ENCODE measurements around the gene GFER.

GFER gene

DNA sequence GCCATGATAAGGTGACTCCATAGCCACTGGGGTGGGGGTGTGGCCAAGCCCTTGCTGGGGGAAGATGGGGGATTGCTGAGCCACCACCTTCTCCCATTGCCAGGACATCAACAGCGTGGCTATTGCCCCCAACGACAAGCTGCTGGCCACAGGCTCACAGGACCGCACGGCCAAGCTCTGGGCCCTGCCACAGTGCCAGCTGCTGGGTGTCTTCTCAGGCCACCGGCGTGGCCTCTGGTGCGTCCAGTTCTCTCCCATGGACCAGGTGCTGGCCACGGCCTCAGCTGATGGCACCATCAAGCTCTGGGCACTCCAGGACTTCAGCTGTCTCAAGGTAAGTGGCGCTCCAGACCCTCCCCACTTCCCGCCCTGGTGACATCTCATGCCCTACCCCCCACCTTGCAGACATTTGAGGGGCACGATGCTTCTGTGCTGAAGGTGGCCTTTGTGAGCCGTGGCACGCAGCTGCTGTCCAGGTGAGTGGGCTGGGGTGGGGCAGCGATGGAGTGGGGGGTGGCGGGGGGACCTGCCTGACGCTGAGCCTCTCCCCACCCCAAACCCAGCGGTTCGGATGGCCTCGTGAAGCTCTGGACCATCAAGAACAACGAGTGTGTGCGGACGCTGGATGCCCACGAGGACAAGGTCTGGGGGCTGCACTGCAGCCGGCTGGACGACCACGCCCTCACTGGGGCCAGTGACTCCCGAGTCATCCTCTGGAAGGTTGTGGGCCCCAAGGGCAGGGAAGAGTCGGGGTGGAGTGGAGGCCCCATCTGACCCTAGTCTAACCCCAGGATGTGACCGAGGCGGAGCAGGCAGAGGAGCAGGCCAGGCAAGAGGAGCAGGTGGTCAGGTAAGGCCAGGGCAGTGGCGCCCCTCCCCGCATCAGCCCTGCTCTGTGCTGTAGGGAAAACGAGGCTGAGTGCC, 6.8 kb upstream of the GFER start:
- TF ChIP-seq CREB1 (IDR thresholded peaks at IDR 0.05; ENCODE audit: low read depth) (no peak), RAD21 (IDR thresholded peaks at IDR 0.05; ENCODE audit: low read depth) (no peak), CEBPB (IDR thresholded peaks at IDR 0.05) (no peak), NFIC (IDR thresholded peaks at IDR 0.05) (no peak), ZBTB7A (IDR thresholded peaks at IDR 0.05; ENCODE audit: low read depth) (no peak), TCF12 (IDR thresholded peaks at IDR 0.05; ENCODE audit: low read depth) (no peak), TAF1 (IDR thresholded peaks at IDR 0.05; ENCODE audit: low read depth) (no peak), EP300 (IDR thresholded peaks at IDR 0.05; ENCODE audit: borderline replicate concordance) (no peak), YY1 (IDR thresholded peaks at IDR 0.05; ENCODE audit: low read depth) (no peak), TEAD4 (IDR thresholded peaks at IDR 0.05) (no peak), EGR1 (IDR thresholded peaks at IDR 0.05) (no peak), FOXM1 (IDR thresholded peaks at IDR 0.05; ENCODE audit: borderline replicate concordance, low read depth) (no peak)
- TF ChIP-seq, protein P1, sequence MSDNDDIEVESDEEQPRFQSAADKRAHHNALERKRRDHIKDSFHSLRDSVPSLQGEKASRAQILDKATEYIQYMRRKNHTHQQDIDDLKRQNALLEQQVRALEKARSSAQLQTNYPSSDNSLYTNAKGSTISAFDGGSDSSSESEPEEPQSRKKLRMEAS (IDR thresholded peaks at IDR 0.05): no peak
- TF ChIP-seq, protein P2, sequence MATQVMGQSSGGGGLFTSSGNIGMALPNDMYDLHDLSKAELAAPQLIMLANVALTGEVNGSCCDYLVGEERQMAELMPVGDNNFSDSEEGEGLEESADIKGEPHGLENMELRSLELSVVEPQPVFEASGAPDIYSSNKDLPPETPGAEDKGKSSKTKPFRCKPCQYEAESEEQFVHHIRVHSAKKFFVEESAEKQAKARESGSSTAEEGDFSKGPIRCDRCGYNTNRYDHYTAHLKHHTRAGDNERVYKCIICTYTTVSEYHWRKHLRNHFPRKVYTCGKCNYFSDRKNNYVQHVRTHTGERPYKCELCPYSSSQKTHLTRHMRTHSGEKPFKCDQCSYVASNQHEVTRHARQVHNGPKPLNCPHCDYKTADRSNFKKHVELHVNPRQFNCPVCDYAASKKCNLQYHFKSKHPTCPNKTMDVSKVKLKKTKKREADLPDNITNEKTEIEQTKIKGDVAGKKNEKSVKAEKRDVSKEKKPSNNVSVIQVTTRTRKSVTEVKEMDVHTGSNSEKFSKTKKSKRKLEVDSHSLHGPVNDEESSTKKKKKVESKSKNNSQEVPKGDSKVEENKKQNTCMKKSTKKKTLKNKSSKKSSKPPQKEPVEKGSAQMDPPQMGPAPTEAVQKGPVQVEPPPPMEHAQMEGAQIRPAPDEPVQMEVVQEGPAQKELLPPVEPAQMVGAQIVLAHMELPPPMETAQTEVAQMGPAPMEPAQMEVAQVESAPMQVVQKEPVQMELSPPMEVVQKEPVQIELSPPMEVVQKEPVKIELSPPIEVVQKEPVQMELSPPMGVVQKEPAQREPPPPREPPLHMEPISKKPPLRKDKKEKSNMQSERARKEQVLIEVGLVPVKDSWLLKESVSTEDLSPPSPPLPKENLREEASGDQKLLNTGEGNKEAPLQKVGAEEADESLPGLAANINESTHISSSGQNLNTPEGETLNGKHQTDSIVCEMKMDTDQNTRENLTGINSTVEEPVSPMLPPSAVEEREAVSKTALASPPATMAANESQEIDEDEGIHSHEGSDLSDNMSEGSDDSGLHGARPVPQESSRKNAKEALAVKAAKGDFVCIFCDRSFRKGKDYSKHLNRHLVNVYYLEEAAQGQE (IDR thresholded peaks at IDR 0.05; ENCODE audit: low read depth): no peak

DNA sequence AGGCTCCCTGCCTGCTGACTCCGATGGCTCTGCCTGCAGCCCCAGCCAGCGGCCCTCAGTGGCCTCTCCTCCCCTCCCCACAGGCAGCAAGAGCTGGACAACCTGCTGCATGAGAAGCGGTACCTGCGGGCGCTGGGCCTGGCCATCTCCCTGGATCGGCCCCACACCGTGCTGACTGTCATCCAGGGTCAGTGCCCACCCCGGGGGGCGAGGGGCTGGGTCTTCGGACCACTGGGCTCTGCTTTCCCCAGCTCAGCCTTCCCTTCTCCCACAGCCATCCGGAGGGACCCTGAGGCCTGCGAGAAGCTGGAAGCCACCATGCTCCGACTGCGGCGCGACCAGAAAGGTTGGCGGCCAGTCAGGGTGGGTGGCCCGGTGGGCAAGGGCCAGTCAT, 6.1 kb upstream of the GFER start:
- TF ChIP-seq RAD21 (IDR thresholded peaks at IDR 0.05; ENCODE audit: low read depth) (no peak), TAF1 (IDR thresholded peaks at IDR 0.05; ENCODE audit: low read depth) (no peak), ZBTB7A (IDR thresholded peaks at IDR 0.05; ENCODE audit: low read depth) (peak; percentile 64; the same call in 1 of the 2 replicates)
- TF ChIP-seq, protein P1 (IDR thresholded peaks at IDR 0.05): no peak

- TF ChIP-seq CREB1 (IDR thresholded peaks at IDR 0.05; ENCODE audit: low read depth) (no peak), NFIC (IDR thresholded peaks at IDR 0.05) (peak; percentile 32; the same call in 1 of the 2 replicates)
These were observed 5.4 kb upstream of the GFER start for GRCh38 chr16:1978476-1979120.

- TF ChIP-seq EGR1 (IDR thresholded peaks at IDR 0.05) (peak; percentile 35; the same call in 1 of the 2 replicates), CREB1 (IDR thresholded peaks at IDR 0.05; ENCODE audit: low read depth) (peak; percentile 54), FOXM1 (IDR thresholded peaks at IDR 0.05; ENCODE audit: borderline replicate concordance, low read depth) (no peak), TCF12 (IDR thresholded peaks at IDR 0.05; ENCODE audit: low read depth) (0 out of 2 replicates have a peak, but pooled peaks have one; percentile 47), TEAD4 (IDR thresholded peaks at IDR 0.05) (peak; percentile 16)
- TF ChIP-seq, protein P1 (IDR thresholded peaks at IDR 0.05): peak; percentile 72; the same call in 1 of the 2 replicates
These were observed 4.5 kb upstream of the GFER start for GRCh38 chr16:1979271-1980029.

DNA sequence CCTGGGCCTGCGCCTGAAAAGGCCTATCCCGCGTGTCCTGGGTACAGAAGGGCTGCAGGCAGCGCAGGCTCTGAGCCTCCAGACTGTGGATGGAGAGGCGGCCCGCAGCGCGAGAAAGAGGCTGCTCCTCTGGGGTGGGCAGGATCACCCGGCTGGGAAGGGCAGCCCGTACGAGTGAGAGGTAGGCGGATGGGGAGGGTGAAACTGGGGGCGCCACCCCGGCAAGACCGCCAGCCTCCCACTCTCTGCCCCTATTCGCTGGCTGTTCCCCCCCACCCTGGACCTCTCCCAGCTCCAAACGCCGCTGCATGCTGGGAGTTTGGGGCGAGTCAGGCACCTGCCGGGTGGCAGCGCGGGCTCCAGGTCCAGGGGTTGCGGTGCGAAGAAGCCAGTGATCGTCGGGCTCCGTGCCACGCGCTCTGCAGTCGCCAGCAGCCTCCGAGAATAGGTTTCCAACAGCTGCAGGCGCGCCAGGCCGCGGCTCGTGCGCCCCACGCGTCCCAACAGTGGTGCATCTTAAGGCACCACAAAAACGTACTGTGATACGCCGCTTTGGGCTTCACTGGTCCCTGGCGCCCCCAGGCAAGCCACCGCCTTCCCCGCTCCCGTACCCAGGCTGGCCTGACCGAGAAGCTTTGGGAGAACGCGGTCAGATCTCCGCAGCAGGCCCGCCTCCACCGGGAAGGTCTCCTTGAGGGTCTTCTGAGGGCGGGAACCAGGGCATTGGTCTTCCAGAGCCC, 3.8 kb upstream of the GFER start:
- TF ChIP-seq RAD21 (IDR thresholded peaks at IDR 0.05; ENCODE audit: low read depth) (no peak), ZBTB7A (IDR thresholded peaks at IDR 0.05; ENCODE audit: low read depth) (no peak), TAF1 (IDR thresholded peaks at IDR 0.05; ENCODE audit: low read depth) (no peak), EP300 (IDR thresholded peaks at IDR 0.05; ENCODE audit: borderline replicate concordance) (no peak), CREB1 (IDR thresholded peaks at IDR 0.05; ENCODE audit: low read depth) (no peak), USF1 (IDR thresholded peaks at IDR 0.05) (no peak), EGR1 (IDR thresholded peaks at IDR 0.05) (no peak), YY1 (IDR thresholded peaks at IDR 0.05; ENCODE audit: low read depth) (no peak), TCF12 (IDR thresholded peaks at IDR 0.05; ENCODE audit: low read depth) (no peak), FOXM1 (IDR thresholded peaks at IDR 0.05; ENCODE audit: borderline replicate concordance, low read depth) (no peak), NFIC (IDR thresholded peaks at IDR 0.05) (no peak), TEAD4 (IDR thresholded peaks at IDR 0.05) (no peak), CEBPB (IDR thresholded peaks at IDR 0.05) (no peak)
- TF ChIP-seq, protein P2 (IDR thresholded peaks at IDR 0.05; ENCODE audit: low read depth): no peak
- TF ChIP-seq, protein P1 (IDR thresholded peaks at IDR 0.05): no peak

Data from Ishikawa (cell line).